Measurements from ENCODE around the gene FAM120C. TPM values are rescaled to one million over a fixed set of nuclear protein-coding genes. Genes with fewer than 3 reads are reported as not detected.

FAM120C gene
- total and polyA plus RNA-seq, 2 experiments from 2014 or later = 2.6 to 4.9 TPM

DNA sequence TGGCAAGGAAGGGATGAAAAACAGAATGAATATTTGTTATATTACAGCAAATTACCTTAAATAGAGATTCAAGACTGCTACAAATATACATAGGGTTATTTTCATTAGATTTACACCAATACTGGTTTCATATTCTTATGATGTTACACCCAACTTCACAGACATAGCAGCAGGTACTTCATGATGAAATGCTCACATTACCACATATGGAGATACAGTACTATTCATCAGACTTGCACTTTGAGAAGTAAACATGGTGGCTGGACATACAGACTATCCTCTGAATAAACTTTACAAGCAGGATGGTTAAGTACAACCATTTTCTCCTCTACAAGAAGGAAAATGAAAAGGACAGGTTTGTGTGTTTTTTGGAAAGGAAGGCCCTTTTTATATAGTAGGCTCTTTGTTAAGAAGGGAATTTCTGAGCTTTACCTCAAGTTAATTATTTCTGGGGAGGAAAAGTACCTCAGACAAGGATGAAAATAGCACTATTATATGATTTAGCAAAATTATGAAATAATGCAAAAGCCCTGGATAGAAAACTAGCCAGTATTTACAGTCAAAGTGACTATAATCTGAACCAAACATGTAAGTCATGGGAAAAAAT is 12.0 kb upstream of the FAM120C start:
- Histone ChIP-seq H3K27ac (no peak overlapping the region), H2AFZ (no peak overlapping the region), H3K4me1 (ENCODE audit: insufficient read depth) (no peaks in the 10 kb centered on the region), H3K4me2 (no peak overlapping the region), H3K27me3 (no peaks in the 10 kb centered on the region), H3K4me3 (no peak overlapping the region), H3K9me2 (replicated peaks; ENCODE audit: insufficient read depth) (no peaks in the 10 kb centered on the region), H3K79me2 (no peaks in the 10 kb centered on the region), H4K20me1 (ENCODE audit: insufficient read depth, poor library complexity, severe bottlenecking) (no peaks in the 10 kb centered on the region), H3K9me3 (ENCODE audit: low read depth) (no peaks in the 10 kb centered on the region), H3K36me3 (replicated peaks; ENCODE audit: insufficient read depth, low read depth) (no peaks in the 10 kb centered on the region)
- TF ChIP-seq EZH2 (IDR thresholded peaks at IDR 0.05; ENCODE audit: borderline replicate concordance) (no peak), EZH2phosphoT487 (IDR thresholded peaks at IDR 0.05; ENCODE audit: low read depth, severe bottlenecking, unreplicated experiment) (no peak)
- TF ChIP-seq, protein P1, sequence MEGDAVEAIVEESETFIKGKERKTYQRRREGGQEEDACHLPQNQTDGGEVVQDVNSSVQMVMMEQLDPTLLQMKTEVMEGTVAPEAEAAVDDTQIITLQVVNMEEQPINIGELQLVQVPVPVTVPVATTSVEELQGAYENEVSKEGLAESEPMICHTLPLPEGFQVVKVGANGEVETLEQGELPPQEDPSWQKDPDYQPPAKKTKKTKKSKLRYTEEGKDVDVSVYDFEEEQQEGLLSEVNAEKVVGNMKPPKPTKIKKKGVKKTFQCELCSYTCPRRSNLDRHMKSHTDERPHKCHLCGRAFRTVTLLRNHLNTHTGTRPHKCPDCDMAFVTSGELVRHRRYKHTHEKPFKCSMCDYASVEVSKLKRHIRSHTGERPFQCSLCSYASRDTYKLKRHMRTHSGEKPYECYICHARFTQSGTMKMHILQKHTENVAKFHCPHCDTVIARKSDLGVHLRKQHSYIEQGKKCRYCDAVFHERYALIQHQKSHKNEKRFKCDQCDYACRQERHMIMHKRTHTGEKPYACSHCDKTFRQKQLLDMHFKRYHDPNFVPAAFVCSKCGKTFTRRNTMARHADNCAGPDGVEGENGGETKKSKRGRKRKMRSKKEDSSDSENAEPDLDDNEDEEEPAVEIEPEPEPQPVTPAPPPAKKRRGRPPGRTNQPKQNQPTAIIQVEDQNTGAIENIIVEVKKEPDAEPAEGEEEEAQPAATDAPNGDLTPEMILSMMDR (IDR thresholded peaks at IDR 0.05; ENCODE audit: poor library complexity) = no peak
- no peak for DNase-seq (ENCODE audit: low spot score)

GRCh38 chrX:54193085-54193821 is 10.2 kb upstream of the FAM120C start:
- H3K27me3 ChIP-seq = no peaks in the 10 kb centered on the region
- H3K9me3 ChIP-seq (ENCODE audit: low read depth) = no peaks in the 10 kb centered on the region
- no peaks in the 10 kb centered on the region for H3K36me3 ChIP-seq (replicated peaks; ENCODE audit: insufficient read depth, low read depth)
- H3K9me2 ChIP-seq (replicated peaks; ENCODE audit: insufficient read depth) = no peaks in the 10 kb centered on the region
- no peaks in the 10 kb centered on the region for H4K20me1 ChIP-seq (ENCODE audit: insufficient read depth, poor library complexity, severe bottlenecking)
- H3K79me2 ChIP-seq = no peaks in the 10 kb centered on the region
- H2AFZ ChIP-seq = no peak overlapping the region
- TF ChIP-seq, protein P1 (IDR thresholded peaks at IDR 0.05; ENCODE audit: poor library complexity) = no peak
- no peak for TF ChIP-seq EZH2 (IDR thresholded peaks at IDR 0.05; ENCODE audit: borderline replicate concordance)
- TF ChIP-seq EZH2phosphoT487 (IDR thresholded peaks at IDR 0.05; ENCODE audit: low read depth, severe bottlenecking, unreplicated experiment) = no peak
- no peak overlapping the region for H3K4me2 ChIP-seq
- no peak overlapping the region for H3K27ac ChIP-seq
- DNase-seq (ENCODE audit: low spot score) = no peak
- no peaks in the 10 kb centered on the region for H3K4me1 ChIP-seq (ENCODE audit: insufficient read depth)
- H3K4me3 ChIP-seq = no peak overlapping the region
- WGBS (ENCODE audit: low lambda C conversion rate, missing lambda C conversion rate) = 76% methylated on average over 4 of the region's 4 CpGs

- H3K9me2 ChIP-seq (replicated peaks; ENCODE audit: insufficient read depth) = no peaks in the 10 kb centered on the region
- H3K4me3 ChIP-seq = no peak overlapping the region
- H3K36me3 ChIP-seq (replicated peaks; ENCODE audit: insufficient read depth, low read depth) = no peaks in the 10 kb centered on the region
- 85% methylated on average over 2 of the region's 2 CpGs for WGBS (ENCODE audit: low lambda C conversion rate, missing lambda C conversion rate)
- no peaks in the 10 kb centered on the region for H3K27me3 ChIP-seq
- H3K79me2 ChIP-seq = peaks cover 31% of the 10 kb centered on the region
- DNase-seq (ENCODE audit: low spot score) = no peak
- no peak overlapping the region for H2AFZ ChIP-seq
- H3K4me1 ChIP-seq (ENCODE audit: insufficient read depth) = peaks cover 16% of the 10 kb centered on the region
- no peak overlapping the region for H3K4me2 ChIP-seq
- no peaks in the 10 kb centered on the region for H4K20me1 ChIP-seq (ENCODE audit: insufficient read depth, poor library complexity, severe bottlenecking)
- no peaks in the 10 kb centered on the region for H3K9me3 ChIP-seq (ENCODE audit: low read depth)
- no peak overlapping the region for H3K27ac ChIP-seq
- TF ChIP-seq, protein P1 (IDR thresholded peaks at IDR 0.05; ENCODE audit: poor library complexity) = no peak
- TF ChIP-seq EZH2 (IDR thresholded peaks at IDR 0.05; ENCODE audit: borderline replicate concordance) (no peak), EZH2phosphoT487 (IDR thresholded peaks at IDR 0.05; ENCODE audit: low read depth, severe bottlenecking, unreplicated experiment) (no peak)
These were observed 1.4 kb upstream of the FAM120C start for GRCh38 chrX:54184474-54184873.

Data from hepatocyte (in vitro differentiated cells).